ENCODE data around the gene COL17A1.

The COL17A1 gene

DNA sequence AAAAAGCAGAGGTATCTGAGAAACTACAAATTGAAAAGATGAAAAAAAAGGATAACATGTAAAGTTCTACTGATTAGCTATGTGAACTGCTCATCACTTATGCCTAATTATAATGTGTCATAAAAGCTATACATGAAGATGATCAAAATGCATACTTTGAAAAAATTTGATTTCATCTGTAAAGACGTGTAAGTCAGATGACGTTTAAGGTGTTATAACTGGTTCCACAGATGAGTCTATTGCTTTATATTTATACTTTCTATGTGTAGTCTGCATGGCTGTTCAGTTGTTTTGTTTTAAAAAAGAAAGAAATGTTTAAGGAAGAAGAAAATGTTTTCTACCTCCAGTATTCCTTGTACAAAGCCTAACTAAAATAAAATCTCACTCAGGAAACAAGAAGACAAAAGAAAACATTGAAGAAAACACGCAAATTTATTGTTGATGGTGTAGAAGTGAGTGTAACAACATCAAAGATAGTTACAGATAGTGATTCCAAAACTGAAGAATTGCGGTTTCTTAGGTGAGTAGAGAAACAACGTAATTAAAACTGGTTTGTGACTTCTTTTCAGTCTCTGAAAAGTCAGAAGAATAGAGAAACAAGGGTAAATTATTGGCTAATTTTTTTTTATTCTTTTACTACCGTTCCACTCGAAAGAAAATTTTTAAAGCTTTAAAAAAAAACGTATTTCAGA lies 80.4 kb downstream of the COL17A1 start:
- DNase-seq (ENCODE audit: low read depth): no peak

DNA sequence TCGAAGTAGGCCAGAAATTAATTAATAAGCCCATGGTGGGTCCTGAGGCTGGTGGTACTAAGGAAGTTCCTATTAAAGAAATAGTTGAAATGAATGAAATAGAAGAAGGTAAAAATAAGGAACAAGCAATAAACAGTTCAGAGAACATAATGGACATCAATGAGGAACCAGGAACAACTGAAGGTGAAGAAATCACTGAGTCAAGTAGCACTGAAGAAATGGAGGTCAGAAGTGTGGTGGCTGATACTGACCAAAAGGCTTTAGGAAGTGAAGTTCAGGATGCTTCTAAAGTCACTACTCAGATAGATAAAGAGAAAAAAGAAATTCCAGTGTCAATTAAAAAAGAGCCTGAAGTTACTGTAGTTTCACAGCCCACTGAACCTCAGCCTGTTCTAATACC lies 82.8 kb downstream of the COL17A1 start:
- H3K4me3 ChIP-seq (ENCODE audit: control insufficient read depth, low read depth, low read length): no peak overlapping the region
- DNase-seq (ENCODE audit: low read depth): no peak
- TF ChIP-seq, protein P1, sequence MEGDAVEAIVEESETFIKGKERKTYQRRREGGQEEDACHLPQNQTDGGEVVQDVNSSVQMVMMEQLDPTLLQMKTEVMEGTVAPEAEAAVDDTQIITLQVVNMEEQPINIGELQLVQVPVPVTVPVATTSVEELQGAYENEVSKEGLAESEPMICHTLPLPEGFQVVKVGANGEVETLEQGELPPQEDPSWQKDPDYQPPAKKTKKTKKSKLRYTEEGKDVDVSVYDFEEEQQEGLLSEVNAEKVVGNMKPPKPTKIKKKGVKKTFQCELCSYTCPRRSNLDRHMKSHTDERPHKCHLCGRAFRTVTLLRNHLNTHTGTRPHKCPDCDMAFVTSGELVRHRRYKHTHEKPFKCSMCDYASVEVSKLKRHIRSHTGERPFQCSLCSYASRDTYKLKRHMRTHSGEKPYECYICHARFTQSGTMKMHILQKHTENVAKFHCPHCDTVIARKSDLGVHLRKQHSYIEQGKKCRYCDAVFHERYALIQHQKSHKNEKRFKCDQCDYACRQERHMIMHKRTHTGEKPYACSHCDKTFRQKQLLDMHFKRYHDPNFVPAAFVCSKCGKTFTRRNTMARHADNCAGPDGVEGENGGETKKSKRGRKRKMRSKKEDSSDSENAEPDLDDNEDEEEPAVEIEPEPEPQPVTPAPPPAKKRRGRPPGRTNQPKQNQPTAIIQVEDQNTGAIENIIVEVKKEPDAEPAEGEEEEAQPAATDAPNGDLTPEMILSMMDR (conservative IDR thresholded peaks at IDR 0.05; ENCODE audit: control insufficient read depth, insufficient read depth, low read depth, low read length): no peak

More for the DNA sequence above, 80.4 kb downstream of the COL17A1 start:
- TF ChIP-seq, protein P1 (conservative IDR thresholded peaks at IDR 0.05; ENCODE audit: control insufficient read depth, insufficient read depth, low read depth, low read length): no peak
- H3K4me3 ChIP-seq (ENCODE audit: control insufficient read depth, low read depth, low read length): no peak overlapping the region

DNA sequence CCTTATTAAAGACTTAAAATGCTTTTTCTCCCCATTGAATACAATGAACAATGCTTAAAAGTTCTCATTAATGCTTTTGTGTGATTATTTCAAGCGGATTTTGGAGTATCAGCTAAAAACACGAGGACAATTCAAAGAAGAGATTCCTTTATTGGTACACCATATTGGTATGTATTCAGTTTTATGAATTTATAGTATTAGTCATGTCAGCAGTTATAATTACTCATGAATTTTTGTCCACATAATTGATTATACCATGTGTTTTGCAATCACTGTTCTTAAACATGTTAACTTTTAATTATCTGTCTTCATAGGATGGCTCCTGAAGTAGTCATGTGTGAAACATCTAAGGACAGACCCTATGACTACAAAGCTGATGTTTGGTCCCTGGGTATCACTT lies 86.9 kb downstream of the COL17A1 start:
- no peak overlapping the region for H3K4me3 ChIP-seq (ENCODE audit: control insufficient read depth, low read depth, low read length)
- TF ChIP-seq, protein P1 (conservative IDR thresholded peaks at IDR 0.05; ENCODE audit: control insufficient read depth, insufficient read depth, low read depth, low read length): no peak
- DNase-seq (ENCODE audit: low read depth): no peak

DNA sequence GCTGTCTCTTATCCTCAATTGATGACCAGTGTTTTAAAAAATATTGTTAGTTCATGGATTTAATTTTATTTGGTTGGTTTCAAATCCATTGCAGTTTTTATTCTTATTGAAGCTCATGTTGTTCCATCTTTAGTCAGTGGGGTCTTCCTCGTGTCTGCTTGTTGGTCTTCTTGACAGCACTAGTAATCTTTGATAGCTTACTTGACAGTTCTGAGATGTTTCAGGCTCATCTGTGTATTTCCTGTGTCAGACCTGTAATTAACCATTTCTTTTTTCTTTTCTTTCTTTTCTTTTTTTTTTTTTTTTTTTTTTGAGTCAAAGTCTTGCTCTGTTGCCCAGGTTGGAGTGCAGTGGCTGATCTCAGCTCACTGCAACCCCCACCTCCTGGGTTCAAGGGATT lies 90.5 kb downstream of the COL17A1 start:
- no peak for DNase-seq (ENCODE audit: low read depth)
- no peak overlapping the region for H3K4me3 ChIP-seq (ENCODE audit: control insufficient read depth, low read depth, low read length)
- TF ChIP-seq, protein P1 (conservative IDR thresholded peaks at IDR 0.05; ENCODE audit: control insufficient read depth, insufficient read depth, low read depth, low read length): no peak

DNA sequence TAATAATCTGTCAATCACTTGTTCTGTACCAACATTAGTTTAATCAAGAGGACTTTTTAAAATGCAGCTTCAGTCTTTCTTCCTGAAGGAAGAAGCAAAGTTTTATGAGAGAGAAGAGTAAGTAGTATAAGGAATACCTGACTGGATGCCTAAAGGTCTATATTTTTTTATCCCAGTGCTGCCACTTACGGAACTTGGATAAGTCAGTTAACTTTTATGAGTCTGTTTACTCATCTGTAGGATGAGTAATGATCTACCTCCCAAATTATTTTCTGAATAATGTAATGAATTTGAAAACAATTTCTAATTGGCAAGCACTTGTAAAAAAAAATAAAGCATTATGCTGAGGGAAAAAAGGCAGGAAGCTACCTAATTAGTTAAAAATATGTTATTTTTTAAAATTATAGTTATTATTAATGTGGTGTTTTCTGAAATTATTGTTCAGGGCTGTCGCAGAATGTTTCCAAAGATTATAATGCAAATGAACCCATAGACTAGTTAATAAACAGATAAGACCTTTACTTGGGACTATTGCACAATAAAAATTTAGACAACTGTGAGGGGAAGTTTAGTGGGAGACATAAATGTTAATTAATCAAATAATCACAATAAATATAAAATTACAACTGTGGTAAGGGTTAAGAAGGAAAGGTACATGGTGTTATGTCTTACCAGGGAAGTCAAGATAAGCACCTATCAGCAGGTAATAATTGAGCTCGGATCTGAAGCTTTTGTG lies 94.1 kb downstream of the COL17A1 start:
- TF ChIP-seq, protein P1 (conservative IDR thresholded peaks at IDR 0.05; ENCODE audit: control insufficient read depth, insufficient read depth, low read depth, low read length): no peak
- H3K4me3 ChIP-seq (ENCODE audit: control insufficient read depth, low read depth, low read length): no peak overlapping the region
- DNase-seq (ENCODE audit: low read depth): no peak

DNA sequence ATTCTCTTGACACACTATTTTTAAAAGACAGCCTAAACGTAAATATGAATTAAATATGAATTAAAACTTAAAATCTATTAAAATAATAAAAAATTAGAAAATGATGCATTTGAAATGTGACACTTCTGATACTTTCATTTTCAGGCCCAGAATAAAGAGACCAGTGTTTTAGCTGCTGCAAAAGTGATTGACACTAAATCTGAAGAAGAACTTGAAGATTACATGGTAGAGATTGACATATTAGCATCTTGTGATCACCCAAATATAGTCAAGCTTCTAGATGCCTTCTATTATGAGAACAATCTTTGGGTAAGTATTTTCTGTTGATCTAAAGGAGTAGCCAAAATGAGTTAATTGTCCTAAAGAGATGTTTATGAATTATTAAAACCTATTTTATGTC lies 95.1 kb downstream of the COL17A1 start:
- TF ChIP-seq, protein P1 (conservative IDR thresholded peaks at IDR 0.05; ENCODE audit: control insufficient read depth, insufficient read depth, low read depth, low read length): no peak
- H3K4me3 ChIP-seq (ENCODE audit: control insufficient read depth, low read depth, low read length): no peak overlapping the region
- DNase-seq (ENCODE audit: low read depth): no peak

Data from fibroblast of mammary gland (primary cell).